GM21447 (cell line): ENCODE measurements around the gene PPFIBP1.
A peak's percentile ranks its signal among the peaks of the same experiment; 100 is the strongest.
"Not testable (repeated sequence)": the region's sequence is repeated elsewhere in the genome, so short reads cannot be mapped to it uniquely, and the experiment has no call there.

Source experiments
- ATAC-seq: cut with Tn5 transposase; IDR thresholded peaks from one replicate; pipeline ENCODE4 v1.9.1; 2021; ENCODE audit not compliant: unreplicated experiment

The PPFIBP1 gene

DNA sequence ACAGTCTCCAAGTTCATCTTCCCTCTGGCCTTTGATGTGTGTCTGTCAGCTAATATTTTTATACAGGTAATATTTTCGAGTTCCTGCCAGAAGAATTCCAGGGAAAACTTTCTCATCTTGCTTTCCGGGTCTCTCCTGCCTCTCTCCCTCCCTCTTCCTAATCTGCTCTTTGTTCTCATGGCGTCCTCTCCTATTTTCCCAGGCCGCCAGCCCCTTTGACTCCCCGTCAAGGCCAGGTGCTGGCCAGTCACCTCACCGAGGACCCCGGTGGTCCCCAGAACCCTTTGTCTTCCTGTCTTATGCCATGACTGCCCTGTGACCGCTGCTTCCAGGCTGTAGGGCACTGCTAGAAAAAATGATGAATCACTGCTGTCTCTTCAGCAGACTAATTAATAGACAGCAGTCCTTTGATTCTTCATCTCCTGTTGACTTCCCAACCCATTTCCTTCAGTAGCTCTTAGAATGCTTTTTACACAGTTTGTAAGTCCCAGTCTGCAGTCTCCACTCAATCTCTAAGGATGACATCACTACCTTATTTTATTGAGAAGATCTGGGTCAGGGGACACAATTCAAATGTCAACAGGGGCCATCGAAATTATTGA lies 40.7 kb downstream of the PPFIBP1 start:
- no peak for ATAC-seq

- no peak for ATAC-seq
Observed at GRCh38 chr12:27566159-27566558, 42.2 kb downstream of the PPFIBP1 start.

DNA sequence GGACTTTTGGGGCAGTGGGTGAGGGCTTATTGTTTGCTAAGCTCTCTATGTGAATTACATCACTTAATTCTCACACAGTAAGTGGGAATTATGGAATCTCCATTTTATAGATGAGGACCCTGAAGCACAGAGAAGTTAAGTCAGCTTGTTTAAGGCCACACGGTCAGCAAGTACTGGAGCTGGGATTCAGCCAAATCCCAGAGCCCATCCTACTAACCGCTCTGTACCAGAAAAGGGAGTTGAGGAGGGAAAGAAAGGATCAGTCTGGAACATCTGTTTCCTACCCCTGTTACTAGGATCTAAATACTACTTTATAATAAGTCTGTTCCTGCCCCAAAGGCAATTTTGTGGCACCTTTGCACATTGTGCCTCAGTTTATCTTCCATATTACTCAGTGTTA lies 42.6 kb downstream of the PPFIBP1 start:
- no peak for ATAC-seq

DNA sequence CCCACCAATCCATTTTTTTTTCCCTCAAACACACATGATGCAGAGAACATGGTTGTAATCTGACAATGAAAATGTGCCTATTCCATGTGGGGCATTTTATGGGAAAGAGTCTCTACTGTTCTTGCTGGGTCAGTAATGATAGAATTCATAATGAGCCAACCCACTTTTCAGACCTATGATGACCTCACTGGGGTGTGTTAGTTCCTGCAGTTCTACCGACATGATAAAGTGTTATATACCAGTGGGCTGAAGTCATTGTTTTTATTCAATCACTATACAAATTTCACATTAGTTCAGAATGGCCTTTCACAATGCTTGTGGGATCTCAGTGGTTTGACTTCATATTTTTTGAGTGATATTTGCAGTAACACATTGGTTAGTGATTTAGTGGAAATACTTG lies 47.5 kb downstream of the PPFIBP1 start:
- no peak for ATAC-seq

DNA sequence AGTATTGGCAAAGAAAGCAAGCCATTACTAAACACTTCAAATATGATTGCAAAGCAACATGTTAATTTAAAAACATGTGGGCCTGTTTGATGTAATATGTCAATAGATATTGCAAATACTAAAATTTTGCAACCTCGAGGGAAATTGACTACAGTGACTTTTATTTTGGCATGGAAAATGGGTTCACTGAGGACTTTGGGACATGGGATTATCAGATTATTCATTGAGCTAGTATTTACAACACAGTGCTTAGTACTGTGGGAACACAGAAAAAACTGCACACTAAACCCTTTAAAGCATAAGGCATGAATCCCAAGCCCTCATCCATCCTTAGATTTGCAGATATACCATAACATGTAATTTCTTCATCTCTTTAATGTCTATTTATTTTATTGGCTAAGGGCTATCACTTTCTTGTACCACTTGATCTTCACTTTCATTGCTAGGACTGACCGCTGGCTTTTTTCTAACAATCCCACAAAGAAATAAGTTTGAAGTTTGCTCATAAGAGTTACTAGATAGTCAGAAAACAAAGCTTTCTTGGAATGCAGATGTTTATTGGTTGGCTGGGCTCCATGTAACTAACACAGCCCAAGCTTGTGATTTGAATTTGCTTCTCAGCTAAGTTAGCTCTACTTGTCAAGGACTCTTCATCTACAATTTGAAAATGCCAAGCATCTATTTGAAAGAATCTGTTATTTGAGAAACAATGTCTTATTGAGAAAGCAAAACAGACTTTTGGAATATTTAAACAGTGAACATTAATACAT lies 48.7 kb downstream of the PPFIBP1 start:
- ATAC-seq, result no peak

DNA sequence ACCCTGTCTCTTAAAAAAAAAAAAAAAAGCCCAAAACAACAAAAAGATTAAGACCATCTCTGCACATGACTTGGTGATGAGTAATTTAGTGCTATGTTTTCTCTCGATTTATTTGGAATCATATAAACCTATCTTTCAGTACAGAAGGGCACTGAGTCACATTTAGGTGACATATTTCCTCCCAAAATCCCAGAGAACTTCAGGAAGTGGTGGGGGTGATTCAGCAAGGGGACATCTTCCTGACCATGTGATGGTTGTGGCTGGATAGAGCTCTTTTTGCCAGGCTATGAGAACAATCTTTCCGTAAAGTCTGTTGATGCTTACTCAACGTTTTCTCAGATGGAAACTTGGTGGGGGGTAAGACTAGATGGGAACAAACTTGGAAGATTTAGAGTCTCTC lies 50.0 kb downstream of the PPFIBP1 start:
- ATAC-seq, result no peak

DNA sequence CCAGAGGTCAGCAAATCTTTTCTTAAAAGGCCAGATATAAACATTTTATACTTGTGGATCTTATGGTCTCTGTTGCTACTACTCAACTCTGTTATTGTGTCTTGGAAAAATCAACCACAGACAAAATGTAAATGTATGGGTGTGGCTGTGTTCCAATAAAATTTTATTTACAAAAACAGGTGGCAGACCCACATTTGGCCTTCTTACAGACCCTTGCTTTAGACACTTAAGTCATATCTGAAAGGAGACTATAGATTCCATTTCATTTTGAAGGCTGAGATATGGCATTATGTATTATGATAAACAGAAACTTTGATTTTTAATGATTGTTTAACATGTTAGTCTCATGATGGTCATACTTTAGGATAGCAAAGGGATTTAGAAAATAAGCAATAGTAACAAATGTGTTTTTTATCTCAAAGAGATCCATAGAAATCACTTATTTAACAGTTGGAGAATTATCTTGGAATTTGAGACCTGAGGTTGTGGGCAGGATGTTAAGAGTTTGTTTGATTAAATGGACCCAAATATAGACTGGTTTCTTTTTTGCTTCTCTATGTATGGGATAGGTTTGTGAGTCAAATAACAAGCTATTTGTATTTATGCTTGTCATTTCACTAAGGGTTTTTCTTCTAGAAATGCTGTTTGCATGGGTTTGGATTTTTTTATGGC lies 51.2 kb downstream of the PPFIBP1 start:
- ATAC-seq, result no peak

DNA sequence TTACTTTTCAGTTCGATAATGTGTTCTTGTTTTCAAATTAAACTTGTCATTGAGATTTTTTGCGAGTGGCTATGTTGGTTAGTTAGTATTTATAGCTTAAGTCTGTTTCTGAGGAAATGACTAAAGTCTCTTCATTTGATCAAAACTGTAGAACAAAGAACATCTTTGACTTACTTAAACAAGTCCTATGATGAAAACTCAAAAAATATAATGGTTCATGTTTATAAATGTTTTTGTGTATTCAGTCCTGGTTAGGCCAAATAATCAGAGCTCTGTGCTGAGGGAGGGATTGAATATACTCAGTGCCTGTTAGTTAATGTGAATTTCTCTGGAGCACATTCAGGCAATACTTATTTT lies 51.7 kb downstream of the PPFIBP1 start:
- ATAC-seq, result no peak

- no peak for ATAC-seq
Observed at GRCh38 chr12:27576667-27577347, 52.8 kb downstream of the PPFIBP1 start.

GRCh38 chr12:27577688-27578087 lies 53.7 kb downstream of the PPFIBP1 start:
- ATAC-seq, result no peak

- ATAC-seq, result no peak
Observed at GRCh38 chr12:27578689-27579372, 54.8 kb downstream of the PPFIBP1 start.

DNA sequence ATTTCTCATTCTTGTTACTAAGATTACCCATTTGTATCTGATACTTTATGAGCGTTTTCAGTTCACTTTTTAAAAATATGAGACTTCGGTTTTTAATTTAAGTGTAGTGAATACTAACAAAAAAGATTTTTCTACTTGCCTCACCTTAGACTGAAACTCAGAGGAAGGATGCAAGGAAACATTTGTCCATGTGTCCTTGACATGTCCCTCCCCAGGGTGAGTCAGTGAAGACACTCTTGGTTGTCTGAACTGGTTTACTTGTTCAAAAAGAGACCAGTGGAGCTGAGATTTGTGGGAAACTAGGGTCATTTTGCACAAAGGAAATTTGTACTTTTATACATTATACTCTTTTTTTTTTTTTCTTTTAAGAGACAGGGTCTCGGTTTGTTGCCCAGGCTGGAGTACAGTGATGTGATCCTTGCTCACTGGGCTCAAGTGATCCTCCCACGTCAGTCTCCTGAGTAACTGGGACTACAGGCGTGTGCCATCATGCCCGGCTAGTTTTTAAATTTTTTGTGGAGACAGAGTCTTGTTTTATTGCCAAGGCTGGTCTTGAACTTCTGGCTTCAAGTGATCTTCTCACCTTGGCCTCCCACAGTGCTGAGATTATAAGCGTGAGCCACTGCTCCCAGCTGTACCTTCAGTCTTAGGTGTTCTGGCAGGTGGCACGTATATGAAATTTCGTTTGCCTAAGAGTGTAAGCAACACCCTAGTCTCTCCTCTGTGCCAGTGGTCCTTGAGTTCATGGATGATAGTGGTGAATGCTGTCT lies 56.7 kb downstream of the PPFIBP1 start:
- no peak for ATAC-seq

- not testable (repeated sequence) for ATAC-seq
Observed at GRCh38 chr12:27581331-27581671, 57.3 kb downstream of the PPFIBP1 start.

- ATAC-seq, result not testable (repeated sequence)
Observed at GRCh38 chr12:27581833-27582232, 57.8 kb downstream of the PPFIBP1 start.

DNA sequence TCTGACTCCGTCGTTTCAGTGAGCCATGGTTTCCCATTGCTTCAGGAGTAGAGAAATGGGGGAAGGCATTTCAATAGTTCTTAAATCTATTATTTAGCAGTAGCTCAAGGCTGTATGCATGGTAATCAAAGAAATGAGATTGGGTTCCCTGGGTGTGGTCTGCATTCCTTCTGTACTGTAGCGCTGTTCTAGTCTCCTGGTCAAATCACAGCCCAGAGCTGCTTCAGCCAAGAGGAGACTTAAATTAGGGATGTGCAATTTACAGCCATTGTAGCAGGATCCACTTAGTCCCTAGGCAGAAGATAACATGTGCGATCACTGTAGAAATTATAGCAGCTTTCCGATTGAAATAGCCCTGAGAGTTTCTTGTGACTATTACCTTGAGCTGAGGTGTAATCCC lies 58.4 kb downstream of the PPFIBP1 start:
- not testable (repeated sequence) for ATAC-seq

GRCh38 chr12:27583057-27583797 lies 59.2 kb downstream of the PPFIBP1 start:
- no peak for ATAC-seq

DNA sequence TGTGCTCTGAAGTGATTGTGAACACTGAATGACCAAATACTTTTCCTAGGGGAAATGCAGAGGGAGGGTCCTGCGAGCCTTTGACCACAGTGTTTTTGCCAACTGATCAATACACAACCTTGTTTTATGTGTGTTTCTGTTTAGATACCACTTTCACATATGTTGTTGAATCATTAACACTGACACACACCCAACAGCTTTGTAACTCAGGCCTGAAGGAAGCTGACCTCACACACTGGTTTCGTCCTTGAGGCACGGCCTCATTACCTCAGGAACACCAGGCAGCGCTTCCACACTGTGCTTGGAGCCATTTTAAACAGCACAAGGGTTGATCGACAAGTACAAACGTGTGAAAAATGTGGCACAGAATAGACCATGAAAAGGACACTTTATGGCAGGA lies 60.0 kb downstream of the PPFIBP1 start:
- no peak for ATAC-seq

DNA sequence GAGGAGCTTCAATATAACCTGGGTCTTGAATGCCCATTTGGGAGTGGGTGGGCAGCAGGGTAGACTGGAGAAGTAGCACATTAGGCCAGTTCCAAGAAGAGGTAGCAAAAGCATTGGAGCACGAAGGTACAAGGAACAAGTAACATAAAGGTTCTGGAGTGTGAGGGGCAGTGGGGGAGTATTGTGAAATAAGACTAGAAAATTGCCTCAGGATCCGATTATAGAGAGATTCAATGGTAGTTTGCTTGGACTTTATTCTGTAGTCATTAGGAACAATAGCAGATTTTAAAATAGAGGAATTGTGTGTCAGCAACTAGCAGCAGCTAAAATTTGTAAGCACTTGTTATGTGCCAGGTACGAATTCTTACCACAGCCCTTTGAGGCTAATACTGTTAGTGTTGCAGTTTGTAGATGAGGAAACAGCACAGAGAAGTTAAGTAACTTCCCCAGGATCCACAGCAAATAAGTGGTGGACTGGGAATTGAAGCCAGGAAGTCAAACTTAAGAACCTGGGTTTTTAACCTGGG lies 61.8 kb downstream of the PPFIBP1 start:
- ATAC-seq, result no peak

- peak; percentile 54 for ATAC-seq
Observed at GRCh38 chr12:27588075-27588730, 64.2 kb downstream of the PPFIBP1 start.
